Measurements from ENCODE around the gene ROBO2.

GRCh38 chr3:77149382-77149781, 109.5 kb downstream of the ROBO2 start:
- TF ChIP-seq KDM1A (IDR thresholded peaks at IDR 0.05; ENCODE audit: borderline replicate concordance) = no peak
- TF ChIP-seq CTCF (IDR thresholded peaks at IDR 0.05 in 2 of 3, conservative IDR thresholded peaks at IDR 0.05 in 1 of 3; ENCODE audit: control insufficient read depth in 2 of 3, extremely low read depth in 1 of 3, insufficient read depth in 1 of 3, low read depth in 3 of 3, low read length in 3 of 3) = no peak
- no peak for TF ChIP-seq PML (IDR thresholded peaks at IDR 0.05; ENCODE audit: low read length)
- TF ChIP-seq, protein P1, sequence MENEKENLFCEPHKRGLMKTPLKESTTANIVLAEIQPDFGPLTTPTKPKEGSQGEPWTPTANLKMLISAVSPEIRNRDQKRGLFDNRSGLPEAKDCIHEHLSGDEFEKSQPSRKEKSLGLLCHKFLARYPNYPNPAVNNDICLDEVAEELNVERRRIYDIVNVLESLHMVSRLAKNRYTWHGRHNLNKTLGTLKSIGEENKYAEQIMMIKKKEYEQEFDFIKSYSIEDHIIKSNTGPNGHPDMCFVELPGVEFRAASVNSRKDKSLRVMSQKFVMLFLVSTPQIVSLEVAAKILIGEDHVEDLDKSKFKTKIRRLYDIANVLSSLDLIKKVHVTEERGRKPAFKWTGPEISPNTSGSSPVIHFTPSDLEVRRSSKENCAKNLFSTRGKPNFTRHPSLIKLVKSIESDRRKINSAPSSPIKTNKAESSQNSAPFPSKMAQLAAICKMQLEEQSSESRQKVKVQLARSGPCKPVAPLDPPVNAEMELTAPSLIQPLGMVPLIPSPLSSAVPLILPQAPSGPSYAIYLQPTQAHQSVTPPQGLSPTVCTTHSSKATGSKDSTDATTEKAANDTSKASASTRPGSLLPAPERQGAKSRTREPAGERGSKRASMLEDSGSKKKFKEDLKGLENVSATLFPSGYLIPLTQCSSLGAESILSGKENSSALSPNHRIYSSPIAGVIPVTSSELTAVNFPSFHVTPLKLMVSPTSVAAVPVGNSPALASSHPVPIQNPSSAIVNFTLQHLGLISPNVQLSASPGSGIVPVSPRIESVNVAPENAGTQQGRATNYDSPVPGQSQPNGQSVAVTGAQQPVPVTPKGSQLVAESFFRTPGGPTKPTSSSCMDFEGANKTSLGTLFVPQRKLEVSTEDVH (IDR thresholded peaks at IDR 0.05; ENCODE audit: low read depth, partially characterized antibody) = no peak

Data from GM12878 (cell line).